Naive thymus-derived CD4-positive, alpha-beta T cell (primary cell): ENCODE data around the gene SIPA1L3. TPM values are rescaled to one million over a fixed set of nuclear protein-coding genes. Genes with fewer than 3 reads are reported as not detected.

ENCODE experiments used
- ATAC-seq: fragments of 150-1000 bp; cut with Tn5 transposase; 2 replicates; pipeline ENCODE4 v1.10.0; 2021; ENCODE audit warnings: mild to moderate bottlenecking, moderate library complexity
- CTCF ChIA-PET: fragments of 350-600 bp; sonication (Branson Sonifier 250); formaldehyde crosslinking; loops from one replicate; lab custom pipeline; 2021; ENCODE audit warnings: antibody characterized with exemption; lab: Charles Lee
- POLR2A ChIA-PET: fragments of 350-600 bp; sonication (Branson Sonifier 250); formaldehyde crosslinking; loops from one replicate; lab custom pipeline; 2021; ENCODE audit warnings: antibody characterized with exemption, inconsistent platforms; lab: Charles Lee
- DNase-seq, 9 donors: peaks; one replicate each; pipeline versions ENCODE4 v3.0.0 to v3.0.0-alpha.2; 2020 to 2022; ENCODE audit warnings: mixed read lengths in 1 of 9
- H3K27ac ChIP-seq: one replicate; pipeline ENCODE4 v1.7.0; 2013; ENCODE audit warnings: mild to moderate bottlenecking, low read depth, low read length, moderate library complexity
- H3K27me3 ChIP-seq, 2 donors: one replicate each; pipeline ENCODE4 v1.7.0; 2013; ENCODE audit warnings: low read length in 2 of 2, mild to moderate bottlenecking in 2 of 2, moderate library complexity in 2 of 2; ENCODE audit not compliant: control insufficient read depth in 2 of 2, insufficient read depth in 2 of 2
- H3K36me3 ChIP-seq, 3 experiments: 1 replicate in 2 of 3; 2 replicates in 1 of 3; pipeline ENCODE4 v1.7.0; 2013; ENCODE audit warnings: low read length in 3 of 3, mild to moderate bottlenecking in 3 of 3, moderate library complexity in 1 of 3; ENCODE audit not compliant: insufficient read depth in 3 of 3, control insufficient read depth in 2 of 3
- H3K4me1 ChIP-seq, 2 donors: one replicate each; pipeline ENCODE4 v1.7.0; 2013; ENCODE audit warnings: low read length in 2 of 2, mild to moderate bottlenecking in 2 of 2, moderate library complexity in 1 of 2; ENCODE audit not compliant: control insufficient read depth in 2 of 2, insufficient read depth in 2 of 2
- H3K4me3 ChIP-seq: 2 replicates; pipeline ENCODE4 v1.7.0; 2013; ENCODE audit warnings: mild to moderate bottlenecking, low read length
- H3K9me3 ChIP-seq, 3 experiments: 1 replicate in 2 of 3; 2 replicates in 1 of 3; pipeline ENCODE4 v1.7.0; 2013; ENCODE audit warnings: low read length in 3 of 3; ENCODE audit not compliant: control insufficient read depth in 2 of 3
- H3K27ac Mint-ChIP-seq, 9 donors: one replicate each; pipeline ENCODE4 v1.8.0; 2020 to 2022; ENCODE audit warnings: mixed read lengths in 9 of 9, mild to moderate bottlenecking in 8 of 9, moderate library complexity in 5 of 9, inconsistent platforms in 2 of 9
- H3K27me3 Mint-ChIP-seq, 5 donors: one replicate each; pipeline ENCODE4 v1.8.0; 2021 to 2022; ENCODE audit warnings: mixed read lengths in 5 of 5, mild to moderate bottlenecking in 1 of 5
- H3K36me3 Mint-ChIP-seq, 5 donors: one replicate each; pipeline ENCODE4 v1.8.0; 2020 to 2022; ENCODE audit warnings: mixed read lengths in 5 of 5, mild to moderate bottlenecking in 3 of 5, inconsistent platforms in 1 of 5
- H3K4me1 Mint-ChIP-seq, 7 donors: one replicate each; pipeline ENCODE4 v1.8.0; 2020 to 2022; ENCODE audit warnings: mixed read lengths in 7 of 7, mild to moderate bottlenecking in 3 of 7, inconsistent platforms in 1 of 7
- H3K4me3 Mint-ChIP-seq, 10 donors: one replicate each; pipeline ENCODE4 v1.8.0; 2020 to 2022; ENCODE audit warnings: mild to moderate bottlenecking in 10 of 10, mixed read lengths in 10 of 10, moderate library complexity in 6 of 10, inconsistent platforms in 2 of 10
- H3K9me3 Mint-ChIP-seq, 11 donors: one replicate each; pipeline ENCODE4 v1.8.0; 2020 to 2022; ENCODE audit warnings: mixed read lengths in 11 of 11, mild to moderate bottlenecking in 4 of 11, inconsistent platforms in 1 of 11, moderate library complexity in 1 of 11
- intact Hi-C, 2 donors: fragments of 100-400 bp; cut with micrococcal nuclease; formaldehyde crosslinking; loops; one replicate each; pipeline ENCODE4 v1.15.1; 2023
- polyA plus RNA-seq, 2 donors: library from polyadenylated mRNA; unstranded; fragments of 300-500 nt; fragmentation: Illumina TruSeq; gene quantifications; one replicate each; pipeline ENCODE4 v1.2.3, GENCODE V29; 2021
- total RNA-seq, 6 experiments: library from RNA in 5 of 6; stranded (reverse) in 5 of 6; gene quantifications; 1 replicate in 5 of 6; 2 replicates in 1 of 6; pipeline ENCODE4 v1.2.3 and lab custom pipeline; 2021 to 2026

The SIPA1L3 gene
- total and polyA plus RNA-seq, 7 experiments from 2014 or later, result 0.91 to 38.7 (median 22.5) TPM

- DNase-seq, result no peak
- Histone ChIP-seq H3K9me3 (no peaks in the 10 kb centered on the region), H3K4me1 (peaks cover 20 to 36% of the 10 kb centered on the region in 2 donors), H3K27ac (no peak overlapping the region), H3K4me3 (no peak overlapping the region), H3K36me3 (no peaks in the 10 kb centered on the region), H3K27me3 (no peaks in the 10 kb centered on the region)
- CTCF ChIA-PET, result interaction anchor here (1.1 kb wide), 2 partner anchors 49 to 143 kb away, joined by 3 read pairs; no protein-coding TSS in a partner anchor
- POLR2A ChIA-PET, result interaction anchor here (0.6 kb wide), 1 partner anchor 965 kb away, joined by 4 read pairs; no protein-coding TSS in a partner anchor
- no peak for ATAC-seq
- Mint-ChIP-seq H3K4me3 (peak overlapping the region in 1 of 10 donors; percentile 2), H3K27ac (peak overlapping the region; percentile 57 to 99 (median 92)), H3K27me3 (peaks cover 0 to 2% (median 0%) of the 10 kb centered on the region in 5 donors), H3K4me1 (peaks cover 30 to 61% (median 52%) of the 10 kb centered on the region in 7 donors), H3K36me3 (peaks cover 0 to 7% (median 2%) of the 10 kb centered on the region in 5 donors), H3K9me3 (peaks cover 0 to 5% (median 0%) of the 10 kb centered on the region in 11 donors)
- intact Hi-C loops, result loop anchor here (5.0 kb wide), 3 partner anchors 187 to 572 kb away; partner anchors contain the start of genes KCNK6 (in 2 of the 2), YIF1B (in 2 of the 2), EIF3K (in 1 of the 2) and MAP4K1 (in 1 of the 2)
Measured at GRCh38 chr19:38045554-38046253, 138.7 kb downstream of the SIPA1L3 start.

GRCh38 chr19:38046254-38047048 is 139.4 kb downstream of the SIPA1L3 start:
- H3K36me3 ChIP-seq, result no peaks in the 10 kb centered on the region
- DNase-seq, result no peak
- Mint-ChIP-seq H3K4me1 (peaks cover 30 to 61% (median 52%) of the 10 kb centered on the region in 7 donors), H3K27me3 (peaks cover 0 to 2% (median 0%) of the 10 kb centered on the region in 5 donors), H3K4me3 (peak overlapping the region in 2 of 10 donors; percentile 33 to 71), H3K27ac (peak overlapping the region in 8 of 9 donors; percentile 94 to 100 (median 96)), H3K9me3 (peaks cover 0 to 5% (median 0%) of the 10 kb centered on the region in 11 donors), H3K36me3 (peaks cover 0 to 7% (median 2%) of the 10 kb centered on the region in 5 donors)
- ChIA-PET POLR2A (interaction anchor here (0.7 kb wide), 1 partner anchor 115 kb away, joined by 4 read pairs; no protein-coding TSS in a partner anchor), CTCF (interaction anchor here (1.1 kb wide), 2 partner anchors 48 to 144 kb away, joined by 3 read pairs; no protein-coding TSS in a partner anchor)
- H3K9me3 ChIP-seq, result no peaks in the 10 kb centered on the region
- peaks cover 20 to 36% of the 10 kb centered on the region in 2 donors for H3K4me1 ChIP-seq
- H3K27ac ChIP-seq, result no peak overlapping the region
- ATAC-seq, result no peak
- no peak overlapping the region for H3K4me3 ChIP-seq
- no peaks in the 10 kb centered on the region for H3K27me3 ChIP-seq
- intact Hi-C loops, result loop anchor here (5.0 kb wide), 3 partner anchors 186 to 571 kb away; partner anchors contain the start of genes KCNK6 (in 2 of the 2), YIF1B (in 2 of the 2), EIF3K (in 1 of the 2) and MAP4K1 (in 1 of the 2)

- CTCF ChIA-PET, result no interaction called here
- Histone ChIP-seq H3K27ac (peak overlapping the region; percentile 74), H3K4me1 (peaks cover 20 to 36% of the 10 kb centered on the region in 2 donors), H3K9me3 (no peaks in the 10 kb centered on the region), H3K4me3 (no peak overlapping the region), H3K36me3 (no peaks in the 10 kb centered on the region), H3K27me3 (no peaks in the 10 kb centered on the region)
- Mint-ChIP-seq H3K27ac (peak overlapping the region; percentile 94 to 100 (median 97)), H3K9me3 (peaks cover 0 to 7% (median 0%) of the 10 kb centered on the region in 11 donors), H3K36me3 (peaks cover 0 to 9% (median 4%) of the 10 kb centered on the region in 5 donors), H3K4me3 (peak overlapping the region in 7 of 10 donors; percentile 3 to 76 (median 33)), H3K4me1 (peaks cover 30 to 61% (median 52%) of the 10 kb centered on the region in 7 donors), H3K27me3 (peaks cover 0 to 2% (median 0%) of the 10 kb centered on the region in 5 donors)
- peak in 8 of 9 donors; percentile 14 to 42 (median 24) for DNase-seq
- ATAC-seq, result no peak
- POLR2A ChIA-PET, result interaction anchor here (0.7 kb wide), 1 partner anchor 115 kb away, joined by 4 read pairs; no protein-coding TSS in a partner anchor
- intact Hi-C loops, result loop anchor here (5.0 kb wide), 3 partner anchors 185 to 570 kb away; partner anchors contain the start of genes KCNK6 (in 2 of the 2), YIF1B (in 2 of the 2), EIF3K (in 1 of the 2) and MAP4K1 (in 1 of the 2)
Measured at GRCh38 chr19:38047049-38047438, 140.0 kb downstream of the SIPA1L3 start.

GRCh38 chr19:38047641-38048040 is 140.6 kb downstream of the SIPA1L3 start:
- peaks cover 0 to 9% (median 5%) of the 10 kb centered on the region in 5 donors for H3K36me3 Mint-ChIP-seq
- H3K27me3 ChIP-seq, result no peaks in the 10 kb centered on the region
- ChIA-PET CTCF (interaction anchor here (1.7 kb wide), 1 partner anchor 145 kb away, joined by 7 read pairs; no protein-coding TSS in a partner anchor), POLR2A (interaction anchor here (3.1 kb wide), 1 partner anchor 141 kb away, joined by 18 read pairs; the partner anchor contains the start of genes SIPA1L3 and WDR87)
- H3K4me3 ChIP-seq, result peak overlapping the region; percentile 19
- ATAC-seq (no peak), DNase-seq (no peak)
- intact Hi-C loops, result loop anchor here (2.0 to 5.0 kb wide), 5 partner anchors 47 to 570 kb away; partner anchors contain the start of genes KCNK6 (in 2 of the 2), YIF1B (in 2 of the 2), EIF3K (in 1 of the 2) and MAP4K1 (in 1 of the 2)
- H3K4me1 ChIP-seq, result peaks cover 20 to 36% of the 10 kb centered on the region in 2 donors
- H3K9me3 Mint-ChIP-seq, result peaks cover 0 to 7% (median 0%) of the 10 kb centered on the region in 11 donors
- H3K27me3 Mint-ChIP-seq, result peaks cover 0 to 2% (median 0%) of the 10 kb centered on the region in 5 donors
- no peaks in the 10 kb centered on the region for H3K36me3 ChIP-seq
- H3K27ac ChIP-seq, result peak overlapping the region; percentile 74
- peaks cover 30 to 61% (median 52%) of the 10 kb centered on the region in 7 donors for H3K4me1 Mint-ChIP-seq
- H3K27ac Mint-ChIP-seq, result peak overlapping the region; percentile 94 to 100 (median 97)
- H3K9me3 ChIP-seq, result no peaks in the 10 kb centered on the region
- H3K4me3 Mint-ChIP-seq, result peak overlapping the region; percentile 71 to 91 (median 85)

- H3K4me1 Mint-ChIP-seq, result peaks cover 22 to 56% (median 44%) of the 10 kb centered on the region in 7 donors
Measured at GRCh38 chr19:38049105-38049649, 142.2 kb downstream of the SIPA1L3 start.

More at GRCh38 chr19:38049105-38049649, 142.2 kb downstream of the SIPA1L3 start:
- CTCF ChIA-PET, result interaction anchor here (0.8 to 1.7 kb wide), 4 partner anchors 10 to 354 kb away, joined by 3 to 7 read pairs (median 3); partner anchors contain the start of gene FAM98C
- Histone ChIP-seq H3K27ac (peak overlapping the region; percentile 74), H3K27me3 (no peaks in the 10 kb centered on the region), H3K4me3 (peak overlapping the region; percentile 19), H3K36me3 (no peaks in the 10 kb centered on the region), H3K4me1 (peaks cover 20 to 36% of the 10 kb centered on the region in 2 donors), H3K9me3 (no peaks in the 10 kb centered on the region)
- POLR2A ChIA-PET, result interaction anchor here (0.7 to 3.2 kb wide), 7 partner anchors 8 to 146 kb away, joined by 3 to 22 read pairs (median 6); partner anchors contain the start of genes SIPA1L3 and WDR87
- peaks cover 0 to 9% (median 5%) of the 10 kb centered on the region in 5 donors for H3K36me3 Mint-ChIP-seq
- intact Hi-C loops, result loop anchor here (1.0 to 5.0 kb wide), 9 partner anchors 11 to 568 kb away; partner anchors contain the start of genes KCNK6 (in 2 of the 2), SIPA1L3 (in 2 of the 2), YIF1B (in 2 of the 2) and EIF3K (in 1 of the 2)
- peak; percentile 89 for ATAC-seq
- H3K27me3 Mint-ChIP-seq, result peaks cover 0 to 2% (median 0%) of the 10 kb centered on the region in 5 donors
- peak overlapping the region; percentile 94 to 100 (median 97) for H3K27ac Mint-ChIP-seq
- peak overlapping the region; percentile 71 to 91 (median 85) for H3K4me3 Mint-ChIP-seq
- peaks cover 0 to 7% (median 0%) of the 10 kb centered on the region in 11 donors for H3K9me3 Mint-ChIP-seq
- DNase-seq, result peak; percentile 20 to 87 (median 82)
